ENCODE data around the gene C2CD4C. TPM values are rescaled to one million over a fixed set of nuclear protein-coding genes. Genes with fewer than 3 reads are reported as not detected.

Gene C2CD4C
- total and polyA plus RNA-seq, 2 experiments from 2014 or later = 2.1 to 12.5 TPM

GRCh38 chr19:410243-410781 is 1.4 kb upstream of the C2CD4C start:
- no peak overlapping the region for H3K27ac ChIP-seq (ENCODE audit: low read depth)
- Mint-ChIP-seq H3K4me3 (no peak overlapping the region), H3K4me1 (peaks cover 8% of the 10 kb centered on the region), H3K9me3 (peaks cover 15% of the 10 kb centered on the region; the same call in 2 of the 3 replicates), H3K36me3 (ENCODE audit: low read depth) (peaks cover 3% of the 10 kb centered on the region; the same call in 1 of the 3 replicates), H3K27me3 (ENCODE audit: insufficient read depth, low read depth, poor library complexity) (peaks cover 13% of the 10 kb centered on the region), H3K27ac (no peak overlapping the region)
- peaks cover 3% of the 10 kb centered on the region; the same call in 1 of the 2 replicates for H3K4me1 ChIP-seq (ENCODE audit: insufficient read depth)
- ATAC-seq (no peak), DNase-seq (ENCODE audit: low spot score) (no peak)
- TF ChIP-seq, protein P1, sequence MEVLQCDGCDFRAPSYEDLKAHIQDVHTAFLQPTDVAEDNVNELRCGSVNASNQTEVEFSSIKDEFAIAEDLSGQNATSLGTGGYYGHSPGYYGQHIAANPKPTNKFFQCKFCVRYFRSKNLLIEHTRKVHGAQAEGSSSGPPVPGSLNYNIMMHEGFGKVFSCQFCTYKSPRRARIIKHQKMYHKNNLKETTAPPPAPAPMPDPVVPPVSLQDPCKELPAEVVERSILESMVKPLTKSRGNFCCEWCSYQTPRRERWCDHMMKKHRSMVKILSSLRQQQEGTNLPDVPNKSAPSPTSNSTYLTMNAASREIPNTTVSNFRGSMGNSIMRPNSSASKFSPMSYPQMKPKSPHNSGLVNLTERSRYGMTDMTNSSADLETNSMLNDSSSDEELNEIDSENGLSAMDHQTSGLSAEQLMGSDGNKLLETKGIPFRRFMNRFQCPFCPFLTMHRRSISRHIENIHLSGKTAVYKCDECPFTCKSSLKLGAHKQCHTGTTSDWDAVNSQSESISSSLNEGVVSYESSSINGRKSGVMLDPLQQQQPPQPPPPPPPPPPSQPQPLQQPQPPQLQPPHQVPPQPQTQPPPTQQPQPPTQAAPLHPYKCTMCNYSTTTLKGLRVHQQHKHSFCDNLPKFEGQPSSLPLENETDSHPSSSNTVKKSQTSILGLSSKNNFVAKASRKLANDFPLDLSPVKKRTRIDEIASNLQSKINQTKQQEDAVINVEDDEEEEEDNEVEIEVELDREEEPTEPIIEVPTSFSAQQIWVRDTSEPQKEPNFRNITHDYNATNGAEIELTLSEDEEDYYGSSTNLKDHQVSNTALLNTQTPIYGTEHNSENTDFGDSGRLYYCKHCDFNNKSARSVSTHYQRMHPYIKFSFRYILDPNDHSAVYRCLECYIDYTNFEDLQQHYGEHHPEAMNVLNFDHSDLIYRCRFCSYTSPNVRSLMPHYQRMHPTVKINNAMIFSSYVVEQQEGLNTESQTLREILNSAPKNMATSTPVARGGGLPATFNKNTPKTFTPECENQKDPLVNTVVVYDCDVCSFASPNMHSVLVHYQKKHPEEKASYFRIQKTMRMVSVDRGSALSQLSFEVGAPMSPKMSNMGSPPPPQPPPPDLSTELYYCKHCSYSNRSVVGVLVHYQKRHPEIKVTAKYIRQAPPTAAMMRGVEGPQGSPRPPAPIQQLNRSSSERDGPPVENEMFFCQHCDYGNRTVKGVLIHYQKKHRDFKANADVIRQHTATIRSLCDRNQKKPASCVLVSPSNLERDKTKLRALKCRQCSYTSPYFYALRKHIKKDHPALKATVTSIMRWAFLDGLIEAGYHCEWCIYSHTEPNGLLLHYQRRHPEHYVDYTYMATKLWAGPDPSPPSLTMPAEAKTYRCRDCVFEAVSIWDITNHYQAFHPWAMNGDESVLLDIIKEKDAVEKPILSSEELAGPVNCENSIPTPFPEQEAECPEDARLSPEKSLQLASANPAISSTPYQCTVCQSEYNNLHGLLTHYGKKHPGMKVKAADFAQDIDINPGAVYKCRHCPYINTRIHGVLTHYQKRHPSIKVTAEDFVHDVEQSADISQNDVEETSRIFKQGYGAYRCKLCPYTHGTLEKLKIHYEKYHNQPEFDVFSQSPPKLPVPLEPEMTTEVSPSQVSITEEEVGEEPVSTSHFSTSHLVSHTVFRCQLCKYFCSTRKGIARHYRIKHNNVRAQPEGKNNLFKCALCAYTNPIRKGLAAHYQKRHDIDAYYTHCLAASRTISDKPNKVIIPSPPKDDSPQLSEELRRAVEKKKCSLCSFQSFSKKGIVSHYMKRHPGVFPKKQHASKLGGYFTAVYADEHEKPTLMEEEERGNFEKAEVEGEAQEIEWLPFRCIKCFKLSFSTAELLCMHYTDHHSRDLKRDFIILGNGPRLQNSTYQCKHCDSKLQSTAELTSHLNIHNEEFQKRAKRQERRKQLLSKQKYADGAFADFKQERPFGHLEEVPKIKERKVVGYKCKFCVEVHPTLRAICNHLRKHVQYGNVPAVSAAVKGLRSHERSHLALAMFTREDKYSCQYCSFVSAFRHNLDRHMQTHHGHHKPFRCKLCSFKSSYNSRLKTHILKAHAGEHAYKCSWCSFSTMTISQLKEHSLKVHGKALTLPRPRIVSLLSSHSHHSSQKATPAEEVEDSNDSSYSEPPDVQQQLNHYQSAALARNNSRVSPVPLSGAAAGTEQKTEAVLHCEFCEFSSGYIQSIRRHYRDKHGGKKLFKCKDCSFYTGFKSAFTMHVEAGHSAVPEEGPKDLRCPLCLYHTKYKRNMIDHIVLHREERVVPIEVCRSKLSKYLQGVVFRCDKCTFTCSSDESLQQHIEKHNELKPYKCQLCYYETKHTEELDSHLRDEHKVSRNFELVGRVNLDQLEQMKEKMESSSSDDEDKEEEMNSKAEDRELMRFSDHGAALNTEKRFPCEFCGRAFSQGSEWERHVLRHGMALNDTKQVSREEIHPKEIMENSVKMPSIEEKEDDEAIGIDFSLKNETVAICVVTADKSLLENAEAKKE (CRISPR knock-in tag; IDR thresholded peaks at IDR 0.05) = no peak
- TF ChIP-seq ZNF114 (CRISPR knock-in tag; IDR thresholded peaks at IDR 0.05) (no peak), STAT1 (IDR thresholded peaks at IDR 0.05; ENCODE audit: unreplicated experiment) (no peak), ETS1 (IDR thresholded peaks at IDR 0.05) (no peak), CREB1 (CRISPR knock-in tag; IDR thresholded peaks at IDR 0.05; ENCODE audit: low read depth) (no peak), JUNB (IDR thresholded peaks at IDR 0.05; ENCODE audit: unreplicated experiment) (no peak), REST (IDR thresholded peaks at IDR 0.05; ENCODE audit: unreplicated experiment) (no peak), ZNF331 (CRISPR knock-in tag; IDR thresholded peaks at IDR 0.05; ENCODE audit: low read depth) (no peak), EZH2phosphoT487 (IDR thresholded peaks at IDR 0.05; ENCODE audit: unreplicated experiment) (no peak)
- H3F3A ChIP-seq (replicated peaks; ENCODE audit: low read depth) = 0 out of 2 replicates have a peak, but pooled peaks cover 3% of the 10 kb centered on the region
- H3K27me3 ChIP-seq (ENCODE audit: insufficient read depth) = peaks cover 12% of the 10 kb centered on the region
- no peaks in the 10 kb centered on the region for H3K79me2 ChIP-seq (replicated peaks; ENCODE audit: insufficient read depth)
- H3K36me3 ChIP-seq (ENCODE audit: insufficient read depth) = no peaks in the 10 kb centered on the region
- H3K4me3 ChIP-seq = no peak overlapping the region; the same call in 1 of the 2 replicates
- H3K9me2 ChIP-seq (ENCODE audit: insufficient read depth) = no peaks in the 10 kb centered on the region
- no peak overlapping the region for H2AFZ ChIP-seq
- no peaks in the 10 kb centered on the region for H4K20me1 ChIP-seq (replicated peaks; ENCODE audit: insufficient read depth)
- 0 out of 2 replicates have a peak overlapping the region, but pooled peaks have one; percentile 90 for H3K4me2 ChIP-seq
